GM12801 (cell line): Measurements from ENCODE around the gene SERPINE3.

Experiments
- CTCF ChIP-seq: IDR thresholded peaks from one replicate; pipeline ENCODE4 v1.5.1; 2011; ENCODE audit warnings: control low read depth; ENCODE audit not compliant: insufficient read length; ENCODE audit errors: extremely low read depth

SERPINE3 gene

GRCh38 chr13:51305271-51305967, 34.1 kb upstream of the SERPINE3 start:
- TF ChIP-seq CTCF, result no peak

GRCh38 chr13:51308781-51309180, 30.7 kb upstream of the SERPINE3 start:
- no peak for TF ChIP-seq CTCF

DNA sequence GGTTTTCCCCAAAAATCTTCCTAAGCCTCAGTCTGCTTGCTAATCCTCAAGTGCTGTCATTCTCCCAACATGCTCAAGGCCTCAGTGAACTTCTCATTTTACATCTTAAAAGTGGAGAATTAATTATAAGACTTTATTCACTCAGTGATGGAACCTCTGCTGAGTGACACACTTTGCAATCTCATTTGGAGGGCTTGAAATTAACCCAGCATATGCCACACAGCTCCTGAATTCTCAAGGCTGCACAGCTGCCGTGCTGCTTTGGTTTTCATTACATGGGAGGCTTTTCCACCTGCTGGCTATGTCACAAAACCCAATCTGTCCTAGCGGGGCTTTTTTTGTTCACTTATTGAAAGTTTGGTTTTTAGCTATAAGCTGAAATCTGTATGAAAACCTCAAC, 28.3 kb upstream of the SERPINE3 start:
- TF ChIP-seq CTCF, result no peak

GRCh38 chr13:51311957-51312520, 27.5 kb upstream of the SERPINE3 start:
- no peak for TF ChIP-seq CTCF

DNA sequence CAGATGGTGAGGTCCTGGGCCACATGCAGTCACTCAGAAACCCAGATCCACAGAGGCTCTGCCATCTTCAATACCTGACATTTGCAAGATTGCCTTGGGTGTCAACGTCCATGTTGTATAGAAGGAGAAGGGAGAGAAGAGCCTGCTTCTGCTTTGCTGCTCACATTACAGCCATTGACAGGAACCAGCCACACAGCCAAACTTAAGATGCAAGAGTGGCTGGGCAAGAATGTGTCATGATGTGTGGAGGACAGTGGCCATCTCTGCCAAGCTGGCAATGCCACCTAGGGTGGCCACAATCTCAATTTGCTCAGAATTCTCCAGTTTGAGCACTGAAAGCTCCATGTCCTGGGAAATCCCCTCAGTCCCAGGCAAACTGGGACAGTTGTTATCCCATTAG, 25.9 kb upstream of the SERPINE3 start:
- TF ChIP-seq CTCF, result no peak

DNA sequence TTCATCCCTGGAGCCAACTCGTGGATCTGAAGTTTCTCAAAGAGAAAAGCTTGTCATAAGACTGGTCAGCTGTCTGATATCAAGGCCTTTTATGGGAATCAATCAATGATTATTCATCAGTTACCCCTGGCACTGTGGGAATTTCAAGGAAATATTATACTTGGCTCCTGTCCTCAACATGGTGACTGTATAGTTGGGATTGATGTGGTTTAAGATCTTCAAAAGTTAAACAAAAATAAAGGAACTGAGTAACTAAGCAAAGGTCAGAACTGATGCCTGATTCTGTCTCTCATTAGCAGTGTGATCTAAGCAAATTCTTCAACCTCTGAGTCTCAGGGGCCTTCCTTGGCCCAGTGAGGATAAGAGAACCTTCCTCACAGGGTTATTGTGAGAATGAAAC, 22.2 kb upstream of the SERPINE3 start:
- no peak for TF ChIP-seq CTCF

DNA sequence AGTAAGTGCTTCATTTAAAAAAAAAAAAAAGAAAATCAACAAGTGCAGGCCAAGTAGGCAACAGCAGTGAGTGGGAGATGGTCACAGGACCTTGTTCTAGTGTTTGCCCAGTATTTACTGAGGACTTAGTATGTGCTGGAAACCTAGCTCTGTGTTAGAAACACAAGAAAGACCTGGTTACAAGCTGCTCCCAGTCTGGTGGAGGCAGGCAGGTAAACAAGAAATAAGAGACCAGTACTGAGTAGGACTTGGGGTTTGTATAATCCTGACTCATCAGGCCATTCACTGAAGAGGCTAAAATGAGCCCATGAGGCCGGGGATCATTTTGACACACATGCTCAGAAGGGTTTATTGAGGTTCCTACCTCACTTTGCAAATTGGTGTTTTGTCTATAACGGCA, 21.5 kb upstream of the SERPINE3 start:
- TF ChIP-seq CTCF, result no peak
